ENCODE results near the gene ODAD3.
"Not testable (repeated sequence)": the region's sequence is repeated elsewhere in the genome, so short reads cannot be mapped to it uniquely, and the experiment has no call there.

ODAD3 gene

DNA sequence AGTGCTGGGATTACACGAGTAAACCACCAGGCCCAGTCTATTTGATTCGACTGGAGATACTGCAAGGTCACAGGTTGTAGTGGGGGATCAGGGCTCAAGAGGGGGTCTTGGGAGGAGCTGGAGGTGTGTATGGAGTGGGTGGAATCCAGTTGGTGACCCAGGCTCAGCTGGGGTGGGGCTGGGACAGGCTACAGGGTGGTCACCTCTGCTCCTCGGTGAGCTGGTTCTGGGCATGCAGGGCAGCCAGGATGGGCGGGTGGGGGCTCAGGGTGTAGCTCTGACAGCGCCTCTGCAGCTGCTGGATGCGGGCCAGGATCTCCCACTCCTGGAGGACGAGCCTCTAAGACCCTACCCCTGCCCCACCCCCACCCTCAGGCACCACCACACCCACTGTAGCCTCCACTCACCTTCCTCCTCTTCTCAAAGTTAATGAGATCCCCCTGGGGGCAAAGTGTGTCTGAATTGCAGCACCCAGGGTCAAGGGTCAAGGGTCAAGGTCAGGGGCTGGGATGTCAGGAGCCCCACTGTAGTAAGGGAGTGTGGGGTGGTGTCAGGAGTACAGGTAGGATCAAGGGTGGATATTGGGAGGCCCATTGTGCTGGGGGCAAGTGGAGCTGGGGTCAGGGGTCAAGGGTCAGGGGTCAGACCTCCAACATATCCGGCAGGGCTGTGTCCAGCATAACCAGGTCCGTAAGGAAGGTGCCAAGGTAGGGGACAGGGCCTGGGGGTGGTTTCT, 32.9 kb downstream of the ODAD3 start:
- no peak for DNase-seq

DNA sequence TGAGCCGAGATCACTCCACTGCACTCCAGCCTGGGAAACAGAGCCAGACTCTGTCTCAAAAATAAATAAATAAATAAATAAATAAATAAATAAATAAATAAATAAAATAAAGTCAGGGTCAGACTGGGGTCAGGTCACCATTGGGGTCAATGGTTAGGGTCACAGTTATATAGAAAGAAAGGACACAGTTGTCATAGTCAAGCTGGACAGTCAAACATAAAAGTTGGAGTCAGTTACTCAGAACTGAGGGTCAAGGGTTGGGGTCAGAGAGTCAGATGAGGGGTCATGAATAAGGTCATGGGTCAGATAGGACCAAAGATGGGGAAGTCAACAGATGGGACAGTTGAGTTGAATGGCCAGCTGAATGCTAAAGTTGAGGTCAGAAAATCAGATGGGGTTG, 34.1 kb downstream of the ODAD3 start:
- no peak for DNase-seq

DNA sequence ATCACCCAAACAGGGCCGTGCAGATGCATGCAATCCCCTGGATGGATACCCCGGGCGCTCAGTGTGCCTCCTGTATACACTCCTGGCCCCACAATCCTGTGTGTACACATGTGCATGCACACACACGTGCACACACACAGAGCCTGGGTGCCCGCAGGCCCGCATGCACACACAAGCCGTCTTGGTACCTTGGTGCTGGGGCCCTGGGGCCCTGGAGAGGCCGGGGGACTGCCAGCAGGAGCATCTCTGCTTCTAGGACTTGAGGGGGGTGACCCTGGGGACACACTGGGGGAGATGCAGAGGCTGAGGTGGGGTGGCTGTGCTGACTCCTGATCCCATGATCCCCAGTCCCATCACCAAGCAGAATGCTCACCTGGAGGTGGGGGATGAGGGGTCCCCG, 35.3 kb downstream of the ODAD3 start:
- no peak for DNase-seq

DNA sequence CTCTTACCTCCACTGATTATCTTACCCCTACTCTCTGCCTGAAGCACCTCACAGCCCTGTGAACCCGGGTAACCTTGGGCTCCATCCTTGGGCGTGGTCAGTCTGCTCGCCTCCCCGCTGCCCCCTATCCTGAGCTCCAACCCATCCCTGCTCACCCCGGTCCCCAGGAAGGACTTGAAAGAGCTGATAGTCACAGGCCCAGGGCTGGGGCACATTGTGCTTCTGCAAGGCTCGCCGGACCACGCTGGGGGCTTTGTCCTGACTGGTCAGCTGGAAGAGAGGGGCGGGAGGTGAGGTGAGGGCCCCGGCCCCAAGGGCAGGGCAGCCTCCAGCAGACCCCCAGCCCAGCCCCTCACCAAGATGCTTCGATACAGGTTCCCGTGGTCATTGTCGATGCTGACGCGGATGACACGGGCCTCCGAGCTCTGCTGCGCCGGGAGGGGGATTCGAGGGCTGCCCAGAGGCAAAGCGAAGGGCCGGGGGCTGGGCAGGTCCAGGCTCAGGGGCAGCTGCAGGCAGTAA, 37.8 kb downstream of the ODAD3 start:
- no peak for DNase-seq

DNA sequence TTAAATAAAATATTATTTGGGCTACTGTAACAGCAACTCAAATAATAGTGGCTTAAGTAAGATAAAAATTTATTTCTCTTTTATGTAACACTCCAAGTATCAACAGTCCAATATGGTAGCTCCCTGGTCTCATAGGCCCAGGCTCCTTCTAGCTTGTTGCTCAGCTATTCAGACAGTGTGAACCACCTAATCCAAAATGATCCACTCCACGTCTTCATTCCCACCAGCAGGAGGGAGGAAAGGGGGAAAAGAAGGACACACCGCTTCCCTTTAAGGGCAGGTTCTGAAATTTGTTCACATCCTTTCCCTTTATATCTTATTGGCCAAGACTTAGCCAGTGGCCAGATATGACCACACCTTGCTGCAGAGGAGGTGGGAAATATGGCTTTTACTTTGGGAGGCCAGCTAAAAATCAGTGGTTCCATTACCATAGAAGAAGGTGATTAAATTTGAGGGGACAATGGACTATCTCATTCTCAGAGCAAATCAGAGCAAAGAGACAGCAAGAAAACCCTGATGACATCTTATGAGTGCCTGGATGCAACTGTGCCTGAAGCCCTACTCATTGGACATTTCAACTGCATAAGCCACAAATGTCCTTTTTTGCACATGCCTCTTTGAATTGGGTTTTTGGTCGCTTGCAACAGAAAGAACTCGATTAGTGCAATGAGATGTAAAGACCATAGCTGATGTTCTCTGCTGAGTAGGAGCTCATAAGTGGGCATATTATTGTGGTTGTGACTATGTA, 43.8 kb downstream of the ODAD3 start:
- no peak for DNase-seq

DNA sequence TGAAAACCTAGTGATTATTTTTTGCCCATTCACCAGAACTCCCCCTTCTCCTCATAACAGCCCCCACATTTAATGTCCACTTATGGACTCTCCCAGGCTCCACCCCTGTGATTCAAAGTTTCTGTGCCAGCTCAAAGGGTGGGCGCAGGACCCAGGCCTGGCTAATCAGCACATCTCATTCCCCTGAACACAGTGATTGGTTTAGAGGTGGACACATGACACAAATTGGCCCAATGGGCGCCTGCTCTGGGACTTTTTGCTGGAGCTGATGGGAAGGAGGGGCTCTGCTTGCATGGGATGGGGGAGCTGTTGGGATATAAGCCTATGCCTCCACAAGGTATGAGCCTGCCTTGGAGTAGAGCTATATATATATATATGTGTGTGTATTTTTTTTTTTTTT, 44.6 kb downstream of the ODAD3 start:
- DNase-seq = no peak

DNA sequence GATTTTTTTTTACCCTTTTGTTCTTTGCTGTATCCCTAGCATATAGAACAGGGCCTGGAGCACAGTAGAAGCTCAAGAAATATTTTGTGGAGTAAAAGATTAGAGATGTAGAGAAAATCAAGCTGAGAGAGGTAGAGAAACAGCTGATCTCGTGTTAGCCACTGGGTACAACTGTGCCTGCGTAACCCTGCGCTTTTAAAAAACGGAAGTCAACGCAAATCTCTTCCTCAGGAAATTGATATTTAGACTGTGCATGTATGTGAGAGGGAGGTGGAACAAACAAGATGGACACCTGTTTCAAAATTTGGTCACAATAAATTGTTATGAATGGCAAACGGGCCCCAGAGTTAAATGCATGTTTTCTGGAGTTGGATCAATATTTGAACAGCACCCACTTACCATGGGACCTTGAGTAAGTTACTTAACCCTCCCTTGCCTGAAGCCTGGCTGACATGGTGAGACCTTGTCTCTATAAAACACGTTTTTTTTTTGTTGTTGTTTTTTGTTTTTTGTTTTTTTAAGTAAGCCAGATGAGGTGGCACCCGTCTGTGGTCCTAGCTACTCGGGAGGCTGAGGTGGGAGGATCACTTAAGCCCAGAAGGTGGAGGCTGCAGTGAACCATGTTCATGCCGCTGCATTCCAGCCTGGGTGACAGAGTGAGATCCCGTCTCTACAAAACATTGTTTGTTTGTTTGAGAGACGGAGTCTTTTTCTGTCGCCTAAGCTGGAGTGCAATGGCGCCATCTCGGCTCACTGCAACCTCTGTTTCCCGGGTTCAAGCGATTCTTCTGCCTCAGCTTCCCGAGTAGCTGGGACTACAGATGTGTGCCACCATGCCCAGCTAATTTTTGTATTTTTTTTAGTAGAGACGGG, 47.5 kb downstream of the ODAD3 start:
- peak in 1 of 2 donors; percentile 51 for DNase-seq

DNA sequence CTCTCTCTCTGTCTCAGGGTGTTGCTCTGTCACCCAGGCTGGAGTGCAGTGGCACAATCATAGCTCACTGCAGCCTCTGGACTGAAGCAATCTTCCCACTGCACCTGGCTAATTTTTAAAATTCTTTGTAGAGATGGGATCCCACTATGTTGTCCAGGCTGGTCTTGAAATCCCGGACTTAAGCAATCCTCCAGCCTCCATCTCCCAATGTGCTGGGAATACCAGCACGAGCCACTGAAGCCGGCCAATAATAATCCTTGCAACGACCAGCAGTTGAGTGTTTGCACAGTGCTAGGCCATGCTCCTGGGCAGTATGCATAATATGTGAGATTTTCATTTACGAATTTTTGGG, 50.2 kb downstream of the ODAD3 start:
- DNase-seq = no peak

DNA sequence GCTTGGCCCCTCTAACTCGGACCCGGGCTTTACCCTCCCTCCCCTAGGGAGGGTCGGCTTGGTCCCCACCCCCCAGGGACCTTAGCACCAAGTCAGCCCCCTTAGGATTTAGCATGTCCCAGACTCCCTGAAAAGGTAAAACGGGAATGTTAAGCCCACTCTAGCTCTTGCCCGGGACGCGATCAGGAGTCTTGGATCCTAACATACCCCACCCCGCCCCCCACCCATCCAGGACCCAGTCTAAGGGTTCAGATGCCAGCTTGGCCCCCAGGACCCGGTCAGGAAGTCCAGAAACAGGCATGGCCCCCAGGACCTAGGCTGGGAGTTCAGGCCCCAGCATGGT, 51.2 kb downstream of the ODAD3 start:
- DNase-seq = no peak

DNA sequence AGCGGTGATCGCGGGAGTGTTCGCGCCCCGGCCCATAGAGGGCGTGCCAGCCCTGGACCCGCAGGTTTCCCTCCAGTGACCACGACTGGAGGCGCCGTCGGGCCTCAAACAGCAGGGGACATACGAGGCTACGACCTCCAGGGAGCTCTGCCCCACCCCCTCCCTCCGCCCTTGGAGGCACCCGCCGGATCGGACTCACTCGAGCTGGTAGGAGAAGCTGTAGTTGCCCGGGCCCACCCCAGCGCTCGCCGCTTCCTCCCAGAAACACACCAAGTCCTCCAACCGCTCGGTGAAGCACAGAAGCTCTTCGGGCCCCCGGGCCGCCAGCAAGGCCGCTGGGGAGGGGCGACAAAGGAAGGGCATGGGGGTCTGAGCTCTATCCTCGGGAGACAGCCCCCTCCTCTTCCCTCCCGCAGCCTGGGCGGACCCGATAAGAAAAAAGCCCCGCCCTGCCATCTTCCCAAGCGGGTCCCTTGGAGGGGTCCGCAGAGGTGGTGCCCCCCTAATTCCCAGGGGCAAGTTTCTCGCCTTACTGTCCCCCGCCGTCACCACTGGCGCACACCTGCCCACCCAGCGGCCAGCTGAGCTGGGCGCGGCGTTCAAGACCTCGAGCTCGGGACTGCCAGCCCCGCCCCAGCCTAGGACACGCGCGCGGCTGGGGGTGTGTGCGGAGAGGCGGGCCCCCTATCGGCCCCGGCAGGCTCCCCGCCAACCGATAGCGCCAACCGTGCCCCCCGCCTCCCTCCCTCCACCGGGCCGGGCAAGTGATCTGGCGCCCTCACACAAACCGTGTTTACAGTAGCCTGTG, 51.8 kb downstream of the ODAD3 start:
- peak in 1 of 2 donors; percentile 69 for DNase-seq

DNA sequence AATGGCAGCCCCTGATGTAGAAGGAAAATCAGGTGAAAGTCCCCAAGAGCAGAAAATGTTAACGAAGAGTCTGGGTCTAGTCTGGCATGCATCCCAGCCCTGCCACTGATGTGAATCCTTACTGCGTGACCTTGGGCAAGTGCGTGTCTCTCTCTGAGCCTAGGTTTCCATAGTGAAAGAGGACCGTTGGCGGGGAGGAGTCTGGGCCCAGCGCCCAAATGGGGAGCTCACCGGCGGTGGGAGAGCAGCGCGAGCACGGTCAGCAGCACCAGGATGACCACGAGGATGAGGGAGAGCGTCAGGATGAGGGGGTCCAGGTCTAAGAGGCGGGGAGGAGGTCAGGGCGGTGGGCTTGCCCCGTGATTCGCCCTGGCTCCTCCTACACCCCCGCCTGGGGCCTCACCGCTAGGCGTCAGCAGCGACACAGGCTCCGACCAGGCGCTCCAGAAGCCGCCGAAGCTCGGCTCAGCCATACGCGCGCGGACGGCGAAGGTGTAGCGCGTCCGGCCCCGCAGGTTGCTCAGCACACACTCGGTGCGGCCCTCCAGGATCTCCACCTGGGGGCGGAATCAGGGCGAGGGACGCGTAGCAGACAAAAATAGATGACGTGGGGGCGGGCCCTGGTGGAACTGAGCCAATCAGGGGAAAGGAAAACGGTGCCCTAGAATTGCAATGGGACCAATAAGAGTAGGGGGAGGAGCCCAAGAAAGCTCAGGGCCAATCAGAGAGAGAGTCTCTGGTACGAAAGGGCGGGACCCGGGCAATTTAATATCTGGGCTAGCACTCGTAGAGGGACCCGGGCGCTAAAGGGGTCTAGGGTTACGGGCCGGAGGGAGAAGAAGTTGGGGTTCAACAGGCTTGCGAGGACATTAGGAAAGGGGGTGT, 54.0 kb downstream of the ODAD3 start:
- DNase-seq = peak; percentile 93 to 95

DNA sequence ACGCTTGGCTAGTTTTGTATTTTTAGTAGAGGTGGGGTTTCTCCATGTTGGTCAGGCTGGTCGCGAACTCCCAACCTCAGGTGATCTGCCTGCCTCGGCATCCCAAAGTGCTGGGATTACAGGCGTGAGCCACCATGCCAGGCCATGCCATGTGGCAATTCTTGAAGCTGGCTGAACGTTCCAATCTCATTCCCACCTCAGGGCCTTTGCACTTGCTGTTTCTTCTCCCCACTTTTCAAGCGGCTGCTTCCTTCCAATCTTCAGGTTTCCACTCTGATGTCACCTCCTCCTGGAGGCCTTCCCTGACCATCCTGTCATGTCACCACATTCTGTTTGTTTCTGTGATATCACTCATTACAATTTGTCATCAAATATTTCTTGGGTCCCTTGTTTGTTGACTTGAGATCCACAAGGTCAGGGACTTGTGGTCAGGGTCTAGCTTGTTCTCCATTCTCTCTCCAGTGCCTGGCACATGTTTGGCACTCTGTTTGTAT, 55.0 kb downstream of the ODAD3 start:
- DNase-seq = no peak

DNA sequence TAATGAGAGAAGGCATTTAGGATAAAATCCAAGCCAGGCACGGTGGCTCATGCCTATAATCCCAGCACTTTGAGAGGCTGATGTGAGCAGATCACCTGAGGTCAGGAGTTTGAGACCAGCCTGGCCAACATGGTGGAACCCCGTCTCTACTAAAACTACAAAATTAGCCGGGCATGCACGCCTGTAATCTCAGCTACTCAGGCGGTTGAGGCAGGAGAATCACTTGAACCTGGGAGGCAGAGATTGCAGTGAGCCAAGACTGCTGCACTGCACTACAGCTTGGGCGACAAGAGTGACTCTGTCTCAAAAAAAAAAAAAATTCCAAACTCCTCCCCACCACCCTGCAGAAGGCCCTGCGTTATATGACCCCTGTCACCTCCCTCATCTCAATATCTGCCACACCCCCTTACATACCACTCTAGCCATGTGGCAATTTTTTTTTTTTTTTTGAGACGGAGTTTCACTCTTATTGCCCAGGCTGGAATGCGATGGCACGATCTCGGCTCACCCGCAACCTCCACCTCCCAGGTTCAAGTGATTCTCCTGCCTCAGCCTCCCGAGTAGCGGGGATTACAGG, 55.6 kb downstream of the ODAD3 start:
- not testable (repeated sequence) for DNase-seq

DNA sequence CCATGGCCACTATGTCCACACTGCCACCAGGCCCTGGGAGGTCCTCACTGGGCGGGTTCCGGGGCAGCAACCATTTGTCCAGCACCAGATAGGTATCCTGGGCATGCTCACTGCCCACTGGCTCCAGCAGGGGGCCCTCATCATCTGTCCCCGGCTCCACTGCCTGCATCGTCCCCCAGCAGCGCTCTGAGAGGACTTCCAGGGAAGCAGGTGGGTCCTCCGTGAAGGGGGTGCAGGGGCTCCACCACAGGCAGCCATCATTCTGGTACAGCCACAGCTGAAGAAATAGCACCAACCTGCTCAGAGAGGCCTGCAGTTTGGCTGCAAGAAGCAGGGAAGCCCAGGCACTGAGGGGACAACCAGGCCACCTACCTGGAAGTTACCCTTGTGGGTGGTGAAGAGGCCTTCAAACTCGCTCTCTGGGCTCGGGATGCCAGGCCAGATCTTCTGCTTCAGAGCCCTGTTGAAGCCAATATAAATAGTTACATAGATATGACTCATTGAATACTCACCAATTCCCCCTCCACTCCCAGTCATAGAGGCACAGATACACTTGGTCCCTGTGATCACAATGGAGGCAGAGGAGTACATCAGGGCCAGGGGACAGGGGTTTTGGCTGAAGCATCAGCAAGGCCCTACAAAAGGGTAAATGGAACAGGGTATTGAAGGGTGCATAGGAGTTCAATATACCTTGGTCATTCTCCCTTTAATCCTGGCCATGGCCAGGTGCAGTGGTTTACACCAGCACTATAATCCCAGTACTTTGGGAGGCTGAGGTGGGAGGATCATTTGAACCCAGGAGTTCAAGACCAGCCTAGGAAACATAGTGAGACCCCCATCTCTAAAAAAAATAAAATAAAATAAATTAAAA, 56.4 kb downstream of the ODAD3 start:
- peak in 1 of 2 donors; percentile 35 for DNase-seq

DNA sequence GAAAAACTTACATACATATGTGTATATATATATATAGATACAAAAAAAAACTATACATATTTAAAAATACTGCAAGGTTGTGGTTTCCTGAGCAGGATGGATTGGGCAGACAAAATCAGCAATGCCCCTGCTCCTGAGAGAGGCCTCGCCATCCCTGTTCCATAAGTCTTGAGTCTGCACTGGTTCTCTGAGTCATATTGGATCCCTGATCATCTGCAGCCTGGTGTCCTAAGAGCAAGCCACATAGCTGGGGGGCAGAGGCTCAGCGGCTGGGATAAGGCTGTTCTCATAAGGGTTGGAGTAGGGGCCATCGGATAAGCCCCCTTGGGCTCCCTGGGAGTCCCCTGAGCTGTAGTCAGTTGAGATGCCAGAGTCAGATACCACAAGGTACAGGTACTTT, 57.2 kb downstream of the ODAD3 start:
- DNase-seq = no peak

DNA sequence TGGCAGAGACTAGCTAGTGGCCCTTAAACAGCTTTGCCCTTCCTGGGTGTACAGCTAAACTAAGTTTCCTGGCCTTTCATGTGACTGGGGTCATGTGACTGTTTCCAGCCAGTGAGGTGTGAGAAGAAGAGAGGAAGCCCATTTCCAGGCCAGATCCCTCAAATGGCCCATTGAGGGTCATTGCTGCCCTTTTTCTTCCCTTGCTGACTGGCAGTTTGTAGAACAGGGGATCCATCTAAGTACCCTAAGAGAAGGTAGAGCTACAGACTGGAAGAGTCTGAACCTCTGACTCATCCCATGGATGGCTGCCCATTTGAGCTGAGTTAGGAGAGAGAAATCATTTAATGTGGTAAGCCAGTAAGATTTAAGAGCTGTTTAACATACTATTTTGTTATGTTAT, 57.7 kb downstream of the ODAD3 start:
- DNase-seq = peak; percentile 63 to 68

DNA sequence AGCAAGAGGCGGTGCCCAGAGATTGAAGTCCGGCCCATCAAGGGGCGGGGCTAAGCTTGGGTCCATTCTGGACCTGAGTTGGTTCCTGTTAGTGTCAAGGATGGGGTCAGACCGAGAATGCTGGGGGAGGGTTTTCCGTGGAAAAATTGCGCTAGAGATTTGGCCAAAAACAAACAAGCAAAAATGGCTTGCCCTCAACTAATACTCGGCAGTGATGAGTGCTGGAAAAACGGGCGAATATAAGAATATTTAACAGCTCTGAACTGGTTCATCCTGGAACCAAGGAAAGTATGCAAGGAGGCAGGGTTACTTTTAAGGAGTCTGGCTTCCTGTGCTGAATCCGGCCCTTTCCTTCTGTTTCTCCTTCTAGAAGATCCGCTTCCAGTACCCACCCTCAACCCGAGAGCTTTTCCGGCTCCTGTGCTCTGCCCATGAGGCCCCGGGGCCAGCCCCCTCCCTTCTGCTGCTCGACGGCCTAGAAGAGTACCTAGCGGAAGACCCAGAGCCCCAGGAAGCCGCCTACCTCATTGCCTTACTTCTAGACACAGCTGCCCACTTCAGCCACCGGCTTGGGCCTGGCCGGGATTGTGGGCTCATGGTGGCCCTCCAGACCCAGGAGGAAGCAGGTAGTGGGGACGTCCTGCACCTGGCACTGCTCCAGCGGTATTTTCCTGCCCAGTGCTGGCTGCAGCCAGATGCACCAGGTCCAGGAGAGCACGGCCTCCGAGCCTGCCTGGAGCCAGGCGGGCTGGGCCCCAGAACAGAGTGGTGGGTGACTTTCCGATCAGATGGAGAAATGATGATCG, 59.6 kb downstream of the ODAD3 start:
- peak in 1 of 2 donors; percentile 20 for DNase-seq

DNA sequence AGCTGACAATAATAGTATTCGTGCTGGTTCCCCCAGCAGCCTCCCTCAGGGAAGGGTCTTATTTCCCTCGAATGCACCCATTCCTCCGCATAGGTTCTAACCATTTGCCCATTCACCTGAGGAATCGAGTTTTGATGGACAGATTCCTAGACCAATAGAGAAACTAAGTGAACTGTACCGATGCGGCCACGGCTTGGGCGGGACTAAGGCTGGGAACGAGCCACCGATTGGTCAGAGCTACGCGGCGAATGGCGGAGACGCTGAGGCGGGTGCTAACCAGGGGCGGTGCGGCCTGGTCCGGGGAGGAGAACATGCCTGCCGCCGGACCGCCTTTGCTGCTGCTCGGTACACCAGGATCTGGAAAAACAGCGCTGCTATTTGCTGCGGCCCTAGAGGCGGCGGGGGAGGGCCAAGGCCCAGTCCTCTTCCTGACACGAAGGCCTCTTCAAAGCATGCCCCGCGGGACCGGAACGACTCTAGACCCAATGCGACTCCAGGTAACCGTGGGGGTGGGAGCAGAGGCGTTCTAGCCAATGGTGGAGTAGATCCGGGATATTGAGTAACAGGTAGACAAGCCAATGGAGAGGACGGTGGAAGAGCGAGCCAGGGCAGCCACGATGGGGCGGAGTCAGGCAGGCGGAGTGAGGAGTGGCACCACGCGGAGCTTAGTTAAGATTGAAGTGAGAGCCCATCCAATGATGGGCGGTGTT, 60.3 kb downstream of the ODAD3 start, which contains the start of gene SWSAP1:
TSS of gene SWSAP1 (plus strand) at position 234 of the 710 bp plus-strand sequence. CDS start at position 249, 15 bp downstream.
- DNase-seq = peak; percentile 99 to 100

Measured in inflammatory macrophage treated with lipopolysaccharide for 1 hour (primary cell).